IMR-90 (cell line): ENCODE results near the gene IRF5. TPM values are rescaled to one million over a fixed set of nuclear protein-coding genes. Genes with fewer than 3 reads are reported as not detected.

Experiments used
- ATAC-seq: fragments of 200-7000 bp; cut with Tn5 transposase; 2 replicates; pipeline ENCODE4 v1.9.1; 2020; ENCODE audit warnings: low read depth, mild to moderate bottlenecking, moderate library complexity
- BruUV-seq: library from RNA; stranded (reverse); fragments of 400-500 nt; replicated peaks from 2 replicates; lab custom pipeline; 2021; lab: Mats Ljungman, UMichigan
- CTCF ChIA-PET: fragments of 300-600 bp; formaldehyde crosslinking; extraction: SDS; loops from one replicate; lab custom pipeline; 2021; ENCODE audit warnings: antibody characterized with exemption; lab: Yijun Ruan, JAX
- POLR2A ChIA-PET: fragments of 300-600 bp; sonication (Branson Sonifier 250); formaldehyde crosslinking; loops from one replicate; lab custom pipeline; 2022; ENCODE audit warnings: antibody characterized with exemption; ENCODE audit not compliant: unreplicated experiment; lab: Charles Lee
- DNase-seq: peaks from one replicate; pipeline ENCODE4 v3.0.0; 2013
- H2AFZ ChIP-seq: replicated peaks from 2 replicates; pipeline ENCODE3; 2013; ENCODE audit warnings: low read length, mild to moderate bottlenecking; ENCODE audit not compliant: poor library complexity
- H2AK5ac ChIP-seq: 2 replicates; pipeline ENCODE4 v1.6.1; 2013; ENCODE audit warnings: low read depth, low read length, inconsistent platforms
- H2AK9ac ChIP-seq: replicated peaks from 2 replicates; pipeline ENCODE3; 2013; ENCODE audit warnings: mild to moderate bottlenecking, low read depth, low read length, moderate library complexity; ENCODE audit not compliant: poor library complexity
- H2BK120ac ChIP-seq: 2 replicates; pipeline ENCODE4 v1.6.1; 2013; ENCODE audit warnings: low read depth, low read length, inconsistent platforms
- H2BK15ac ChIP-seq: 3 replicates; pipeline ENCODE4 v1.6.1; 2013; ENCODE audit warnings: low read depth, low read length, inconsistent platforms
- H2BK20ac ChIP-seq: 2 replicates; pipeline ENCODE4 v1.6.1; 2013; ENCODE audit warnings: low read depth, mild to moderate bottlenecking, inconsistent platforms, low read length, moderate library complexity
- H2BK5ac ChIP-seq: 2 replicates; pipeline ENCODE4 v1.6.1; 2013; ENCODE audit warnings: mild to moderate bottlenecking, low read depth, low read length, inconsistent platforms; ENCODE audit not compliant: poor library complexity, severe bottlenecking
- H3K14ac ChIP-seq: replicated peaks from 2 replicates; pipeline ENCODE4 v1.6.1; 2013; ENCODE audit warnings: low read depth, low read length, inconsistent platforms
- H3K18ac ChIP-seq: 2 replicates; pipeline ENCODE4 v1.6.1; 2013; ENCODE audit warnings: low read depth, low read length, control low read depth
- H3K23ac ChIP-seq: 2 replicates; pipeline ENCODE4 v1.6.1; 2013; ENCODE audit warnings: low read depth, low read length, inconsistent platforms
- H3K27ac ChIP-seq: 2 replicates; pipeline ENCODE4 v1.5.1; 2013; ENCODE audit warnings: mild to moderate bottlenecking, control low read depth, low read length; ENCODE audit not compliant: insufficient read depth
- H3K27me3 ChIP-seq: 2 replicates; pipeline ENCODE4 v1.6.1; 2013; ENCODE audit warnings: low read length; ENCODE audit not compliant: control insufficient read depth, insufficient read depth
- H3K36me3 ChIP-seq: 2 replicates; pipeline ENCODE4 v1.6.1; 2013; ENCODE audit warnings: low read length, mixed read lengths; ENCODE audit not compliant: control insufficient read depth, insufficient read depth
- H3K4ac ChIP-seq: 2 replicates; pipeline ENCODE4 v1.6.1; 2013; ENCODE audit warnings: low read depth, low read length, inconsistent platforms
- H3K4me1 ChIP-seq: 2 replicates; pipeline ENCODE4 v1.6.1; 2013; ENCODE audit warnings: low read length, mixed read lengths; ENCODE audit not compliant: control insufficient read depth, insufficient read depth
- H3K4me2 ChIP-seq: 2 replicates; pipeline ENCODE4 v1.6.1; 2013; ENCODE audit warnings: low read depth, mild to moderate bottlenecking, control low read depth, low read length, moderate library complexity
- H3K4me3 ChIP-seq: 2 replicates; pipeline ENCODE4 v1.5.1; 2013; ENCODE audit warnings: low read depth, mild to moderate bottlenecking, control low read depth, low read length, moderate library complexity; ENCODE audit not compliant: insufficient read depth
- H3K56ac ChIP-seq: 2 replicates; pipeline ENCODE4 v1.6.1; 2013; ENCODE audit warnings: low read length, inconsistent platforms; ENCODE audit not compliant: insufficient read depth; ENCODE audit errors: extremely low read depth
- H3K79me1 ChIP-seq, 2 experiments: 2 replicates each; pipeline ENCODE4 v1.6.1; 2013; ENCODE audit warnings: low read length in 2 of 2, inconsistent platforms in 1 of 2, low read depth in 1 of 2
- H3K9ac ChIP-seq: 2 replicates; pipeline ENCODE4 v1.6.1; 2013; ENCODE audit warnings: low read depth, low read length, control low read depth
- H3K9me1 ChIP-seq: 2 replicates; pipeline ENCODE4 v1.6.1; 2013; ENCODE audit warnings: low read length, inconsistent platforms; ENCODE audit not compliant: insufficient read depth
- H3K9me3 ChIP-seq: 2 replicates; pipeline ENCODE4 v1.6.1; 2013; ENCODE audit warnings: low read length; ENCODE audit not compliant: control insufficient read depth, insufficient read depth
- H4K20me1 ChIP-seq: 2 replicates; pipeline ENCODE4 v1.6.1; 2013; ENCODE audit warnings: low read length, inconsistent platforms; ENCODE audit not compliant: insufficient read depth
- H4K5ac ChIP-seq: 2 replicates; pipeline ENCODE4 v1.6.1; 2013; ENCODE audit warnings: mild to moderate bottlenecking, low read depth, low read length, control low read depth
- H4K8ac ChIP-seq, 2 experiments: 2 replicates each; pipeline ENCODE4 v1.6.1; 2013; ENCODE audit warnings: low read depth in 2 of 2, low read length in 2 of 2, control low read depth in 1 of 2, inconsistent platforms in 1 of 2
- H4K91ac ChIP-seq: 2 replicates; pipeline ENCODE4 v1.6.1; 2013; ENCODE audit warnings: low read depth, low read length, inconsistent platforms; ENCODE audit not compliant: insufficient read depth
- BHLHE40 ChIP-seq: fragments of 150-350 bp; IDR thresholded peaks from 2 replicates; pipeline ENCODE4 v1.6.1; 2016; ENCODE audit warnings: mild to moderate bottlenecking, low read depth, low read length
- CEBPB ChIP-seq: IDR thresholded peaks from 2 replicates; pipeline ENCODE4 v1.6.1; 2012; ENCODE audit warnings: low read depth, low read length, improper control_type of control experiment
- CHD1 ChIP-seq: IDR thresholded peaks from 2 replicates; pipeline ENCODE4 v1.6.1; 2012; ENCODE audit warnings: low read depth, low read length, improper control_type of control experiment
- MAFK ChIP-seq: IDR thresholded peaks from 2 replicates; pipeline ENCODE4 v1.6.1; 2012; ENCODE audit warnings: low read depth, low read length, improper control_type of control experiment
- MAZ ChIP-seq: IDR thresholded peaks from 2 replicates; pipeline ENCODE4 v1.6.1; 2012; ENCODE audit warnings: low read depth, mild to moderate bottlenecking, low read length, improper control_type of control experiment, moderate library complexity, borderline replicate concordance
- MXI1 ChIP-seq: IDR thresholded peaks from 2 replicates; pipeline ENCODE4 v1.6.1; 2012; ENCODE audit warnings: low read depth, mild to moderate bottlenecking, low read length, moderate library complexity, borderline replicate concordance
- NFE2L2 ChIP-seq: fragments of 150-350 bp; IDR thresholded peaks from 2 replicates; pipeline ENCODE4 v1.6.1; 2016; ENCODE audit warnings: low read depth, mild to moderate bottlenecking, low read length
- RAD21 ChIP-seq: IDR thresholded peaks from 2 replicates; pipeline ENCODE4 v1.6.1; 2012; ENCODE audit warnings: low read length, improper control_type of control experiment
- RFX5 ChIP-seq: IDR thresholded peaks from 2 replicates; pipeline ENCODE4 v1.8.0; 2012; ENCODE audit warnings: low read depth, mild to moderate bottlenecking, low read length, moderate library complexity
- SMC3 ChIP-seq: fragments of 150-350 bp; IDR thresholded peaks from 2 replicates; pipeline ENCODE4 v1.6.1; 2016; ENCODE audit warnings: low read depth, mild to moderate bottlenecking, antibody characterized with exemption, low read length, moderate library complexity
- USF2 ChIP-seq: fragments of 150-350 bp; IDR thresholded peaks from 2 replicates; pipeline ENCODE4 v1.6.1; 2017; ENCODE audit warnings: mild to moderate bottlenecking, antibody characterized with exemption, low read length, low read depth
- WGBS, 2 experiments: methylation state at CpG; one replicate each; pipeline versions ENCODE4 v1.1.5 to v1.1.7; 2013; ENCODE audit warnings: missing lambda C conversion rate in 2 of 2; ENCODE audit not compliant: insufficient read length in 1 of 2; ENCODE audit errors: extremely low coverage in 2 of 2; 5-methylcytosine and 5-hydroxymethylcytosine counted together
- dilution Hi-C: fragments of 300-500 bp; cut with HindIII; formaldehyde crosslinking; loops from one replicate; pipeline ENCODE4 v1.14.3; 2018; ENCODE audit warnings: low sequenced_read_pairs; ENCODE audit not compliant: unreplicated experiment
- in situ Hi-C: fragments of 300-500 bp; cut with MboI; formaldehyde crosslinking; loops from 3 replicates; pipeline ENCODE4 v1.14.3; 2019; ENCODE audit warnings: low sequenced_read_pairs, inconsistent platforms, mixed read lengths
- intact Hi-C: fragments of 100-400 bp; cut with micrococcal nuclease; formaldehyde crosslinking; loops from 2 replicates; pipeline ENCODE4 v1.10.0; 2022
- polyA plus RNA-seq, 3 experiments: library from polyadenylated mRNA; depleted of rRNA; stranded (reverse); fragments of >200 nt; gene quantifications; 2 replicates each; pipeline ENCODE4 v1.2.3, GENCODE V29; 2012; ENCODE audit warnings: low replicate concordance in 1 of 3
- total RNA-seq: library from RNA; depleted of rRNA; stranded (reverse); fragments of >200 nt; gene quantifications from 2 replicates; pipeline ENCODE4 v1.2.3, GENCODE V29; 2012
- TF ChIP-seq, protein P1 (sequence below): conservative IDR thresholded peaks from 2 replicates; pipeline ENCODE4 v1.5.1; 2012; ENCODE audit warnings: mild to moderate bottlenecking, low read depth, low read length, improper control_type of control experiment

The IRF5 gene
- total and polyA plus RNA-seq, 2 of the 4 experiments (the other 2 are of a cell fraction), result 0.14 to 0.18 TPM

GRCh38 chr7:128917122-128917521, 20.6 kb upstream of the IRF5 start:
- no peak overlapping the region for H3K4ac ChIP-seq
- ChIA-PET POLR2A (no interaction called here), CTCF (no interaction called here)
- peaks cover 77% of the 10 kb centered on the region for H3K27me3 ChIP-seq
- DNase-seq, result no peak
- no peak overlapping the region for H2BK120ac ChIP-seq
- no peak overlapping the region for H3K14ac ChIP-seq
- H3K4me1 ChIP-seq, result peaks cover 2% of the 10 kb centered on the region; the same call in 1 of the 2 replicates
- dilution Hi-C loops, result no loop called here
- no peak overlapping the region for H3K9ac ChIP-seq
- no peaks in the 10 kb centered on the region for H3K79me1 ChIP-seq
- TF ChIP-seq RFX5 (no peak), MAFK (no peak), CHD1 (no peak), BHLHE40 (no peak), MXI1 (no peak), USF2 (no peak), MAZ (no peak), CEBPB (no peak), NFE2L2 (no peak), SMC3 (no peak), RAD21 (no peak)
- TF ChIP-seq, protein P1, sequence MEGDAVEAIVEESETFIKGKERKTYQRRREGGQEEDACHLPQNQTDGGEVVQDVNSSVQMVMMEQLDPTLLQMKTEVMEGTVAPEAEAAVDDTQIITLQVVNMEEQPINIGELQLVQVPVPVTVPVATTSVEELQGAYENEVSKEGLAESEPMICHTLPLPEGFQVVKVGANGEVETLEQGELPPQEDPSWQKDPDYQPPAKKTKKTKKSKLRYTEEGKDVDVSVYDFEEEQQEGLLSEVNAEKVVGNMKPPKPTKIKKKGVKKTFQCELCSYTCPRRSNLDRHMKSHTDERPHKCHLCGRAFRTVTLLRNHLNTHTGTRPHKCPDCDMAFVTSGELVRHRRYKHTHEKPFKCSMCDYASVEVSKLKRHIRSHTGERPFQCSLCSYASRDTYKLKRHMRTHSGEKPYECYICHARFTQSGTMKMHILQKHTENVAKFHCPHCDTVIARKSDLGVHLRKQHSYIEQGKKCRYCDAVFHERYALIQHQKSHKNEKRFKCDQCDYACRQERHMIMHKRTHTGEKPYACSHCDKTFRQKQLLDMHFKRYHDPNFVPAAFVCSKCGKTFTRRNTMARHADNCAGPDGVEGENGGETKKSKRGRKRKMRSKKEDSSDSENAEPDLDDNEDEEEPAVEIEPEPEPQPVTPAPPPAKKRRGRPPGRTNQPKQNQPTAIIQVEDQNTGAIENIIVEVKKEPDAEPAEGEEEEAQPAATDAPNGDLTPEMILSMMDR, result no peak
- no peak overlapping the region for H3K27ac ChIP-seq
- no peak overlapping the region for H3K18ac ChIP-seq
- no peak overlapping the region for H2AFZ ChIP-seq
- no peaks in the 10 kb centered on the region for H3K9me1 ChIP-seq
- no TSS peak for BruUV-seq
- no peak overlapping the region for H3K4me3 ChIP-seq
- H2BK20ac ChIP-seq, result no peak overlapping the region
- WGBS, 2 experiments, result no CpG with 5 or more reads among the region's 2 CpGs
- H2AK9ac ChIP-seq, result no peak overlapping the region
- intact Hi-C loops, result no loop called here
- no peaks in the 10 kb centered on the region for H3K36me3 ChIP-seq
- H3K23ac ChIP-seq, result no peak overlapping the region
- no peak overlapping the region for H3K56ac ChIP-seq
- H4K8ac ChIP-seq, result no peak overlapping the region
- no peak overlapping the region for H3K4me2 ChIP-seq
- H4K91ac ChIP-seq, result no peak overlapping the region
- ATAC-seq, result no peak
- H3K9me3 ChIP-seq, result peaks cover 5% of the 10 kb centered on the region
- in situ Hi-C loops, result no loop called here
- H2BK5ac ChIP-seq, result no peak overlapping the region
- H2BK15ac ChIP-seq, result no peak overlapping the region
- H2AK5ac ChIP-seq, result no peak overlapping the region
- H4K5ac ChIP-seq, result no peak overlapping the region
- 0 out of 2 replicates have a peak, but pooled peaks cover 3% of the 10 kb centered on the region for H4K20me1 ChIP-seq
